GM12874 (cell line): ENCODE data around the gene OR7A10.

Source experiments
- CTCF ChIP-seq: IDR thresholded peaks from 2 replicates; pipeline ENCODE4 v1.5.1; 2011; ENCODE audit warnings: low read depth, mild to moderate bottlenecking, control low read depth, low read length, moderate library complexity; ENCODE audit not compliant: insufficient read depth

The OR7A10 gene

DNA sequence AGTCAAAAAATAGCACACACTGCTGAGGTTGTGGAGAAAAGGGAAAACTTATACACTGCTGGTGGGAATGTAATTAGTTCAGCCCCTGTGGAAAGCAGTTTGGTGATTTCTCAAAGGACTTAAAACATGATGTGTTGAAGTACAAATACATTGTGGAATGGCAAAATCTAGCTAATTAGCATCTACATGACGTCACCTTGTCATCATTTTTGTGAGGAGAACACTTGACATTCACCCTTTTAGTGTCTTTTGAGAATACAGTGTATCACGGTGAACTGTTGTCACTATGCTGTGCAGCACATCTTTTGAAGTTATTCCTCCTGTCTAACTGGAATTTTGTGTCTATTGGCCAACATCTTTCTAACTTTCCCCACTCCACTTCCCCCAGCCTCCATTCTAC lies 5.6 kb downstream of the OR7A10 start:
- TF ChIP-seq CTCF, result no peak

DNA sequence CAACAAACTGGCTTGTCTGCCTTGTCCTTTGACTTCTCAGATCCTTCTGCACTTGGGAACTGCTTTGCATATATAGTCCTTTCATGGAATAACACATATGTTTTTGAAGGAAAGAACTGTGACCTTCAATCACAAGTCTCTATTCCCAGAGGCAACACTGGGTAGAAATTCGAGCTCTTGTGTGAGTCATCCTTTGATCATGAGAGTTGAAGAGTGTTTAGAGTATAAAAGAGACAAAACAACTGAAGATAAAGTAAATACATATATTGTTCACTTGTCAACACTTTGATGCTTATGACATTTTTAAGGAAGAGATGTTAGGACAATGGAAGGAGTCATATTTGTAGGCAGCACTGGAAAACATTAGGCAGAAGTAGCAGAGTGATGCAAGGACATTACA lies 8.5 kb downstream of the OR7A10 start:
- no peak for TF ChIP-seq CTCF

GRCh38 chr19:14837391-14837790 lies 11.3 kb downstream of the OR7A10 start:
- no peak for TF ChIP-seq CTCF

DNA sequence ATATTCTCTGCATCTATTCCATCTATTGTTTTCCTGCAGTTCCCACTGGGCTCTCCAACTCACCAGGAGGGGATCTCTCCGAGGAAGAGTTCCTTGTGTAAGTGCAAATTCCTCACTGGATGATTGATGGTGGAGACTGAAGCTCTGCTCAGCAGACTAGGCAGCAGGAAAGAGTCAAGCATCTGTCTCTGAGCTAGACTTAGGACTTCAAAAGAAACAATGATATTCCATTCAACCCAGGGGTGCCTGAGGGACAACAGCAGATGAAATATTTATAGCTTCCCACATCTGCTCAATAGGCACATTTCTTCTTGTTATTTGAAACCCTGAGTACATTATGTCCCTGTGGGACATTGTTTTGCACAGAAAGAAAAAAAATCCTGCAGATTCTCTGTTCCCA lies 13.7 kb downstream of the OR7A10 start, which contains the start of the genes OR7A5 and OR7C1:
OR7A5 (minus strand) TSS at position 175 of the 400 bp plus-strand sequence. CDS start 6,944 bp downstream, outside the sequence.
OR7C1 (minus strand) TSS at position 175 of the 400 bp plus-strand sequence. CDS start 35,049 bp downstream, outside the sequence.
- no peak for TF ChIP-seq CTCF

GRCh38 chr19:14830702-14831101 lies 18.0 kb downstream of the OR7A10 start:
- TF ChIP-seq CTCF, result no peak

GRCh38 chr19:14826006-14826405 lies 22.7 kb downstream of the OR7A10 start:
- no peak for TF ChIP-seq CTCF

DNA sequence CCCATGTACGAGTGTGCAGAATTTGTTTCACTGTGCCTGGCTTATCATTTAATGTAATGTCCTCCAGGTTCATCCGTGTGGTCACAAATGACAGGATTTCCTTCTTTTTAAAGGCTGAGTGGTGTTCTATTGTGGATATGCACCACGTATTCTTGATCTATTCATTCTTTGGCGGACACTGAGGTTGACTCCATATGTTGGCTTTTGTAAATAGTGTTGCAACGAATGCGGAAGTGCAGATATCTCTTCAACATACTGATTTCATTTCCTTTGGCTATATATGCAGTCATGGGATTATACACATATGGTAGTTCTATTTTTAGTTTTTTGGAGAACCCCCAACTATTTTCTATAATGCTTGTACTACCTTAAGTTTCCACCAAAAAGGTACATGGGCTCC lies 26.8 kb downstream of the OR7A10 start:
- TF ChIP-seq CTCF, result no peak
